ENCODE measurements around the gene TYW1B.
"Not testable (repeated sequence)": the region's sequence is repeated elsewhere in the genome, so short reads cannot be mapped to it uniquely, and the experiment has no call there.

- not testable (repeated sequence) for TF ChIP-seq CTCF (conservative IDR thresholded peaks at IDR 0.05; ENCODE audit: low read depth, low read length); EZH2 (IDR thresholded peaks at IDR 0.05; ENCODE audit: borderline replicate concordance, low read depth, low read length, poor library complexity, severe bottlenecking)
These were observed 272.8 kb downstream of the TYW1B start for GRCh38 chr7:72555238-72555637.
